ENCODE data around the gene ZNF326.

DNA sequence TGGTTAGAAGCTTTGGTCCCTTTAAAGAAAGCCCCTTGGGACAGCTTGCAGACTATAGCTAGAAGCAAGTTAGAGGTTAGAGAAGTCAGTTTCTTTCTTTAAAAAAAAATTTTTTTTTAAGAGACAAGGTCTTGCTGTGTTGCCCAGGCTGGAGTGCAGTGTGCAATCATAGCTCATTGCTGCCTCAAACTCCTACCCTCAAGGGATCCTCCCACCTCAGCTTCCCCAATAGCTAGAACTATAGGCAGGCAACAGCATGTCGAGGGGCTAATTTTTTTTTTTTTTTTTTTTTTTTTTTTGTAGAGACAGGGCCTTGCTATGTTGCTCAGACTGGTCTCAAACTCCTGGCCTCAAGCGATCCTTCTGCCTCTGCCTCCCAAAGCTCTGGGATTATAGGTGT is 44.2 kb upstream of the ZNF326 start:
- TF ChIP-seq, protein P1, sequence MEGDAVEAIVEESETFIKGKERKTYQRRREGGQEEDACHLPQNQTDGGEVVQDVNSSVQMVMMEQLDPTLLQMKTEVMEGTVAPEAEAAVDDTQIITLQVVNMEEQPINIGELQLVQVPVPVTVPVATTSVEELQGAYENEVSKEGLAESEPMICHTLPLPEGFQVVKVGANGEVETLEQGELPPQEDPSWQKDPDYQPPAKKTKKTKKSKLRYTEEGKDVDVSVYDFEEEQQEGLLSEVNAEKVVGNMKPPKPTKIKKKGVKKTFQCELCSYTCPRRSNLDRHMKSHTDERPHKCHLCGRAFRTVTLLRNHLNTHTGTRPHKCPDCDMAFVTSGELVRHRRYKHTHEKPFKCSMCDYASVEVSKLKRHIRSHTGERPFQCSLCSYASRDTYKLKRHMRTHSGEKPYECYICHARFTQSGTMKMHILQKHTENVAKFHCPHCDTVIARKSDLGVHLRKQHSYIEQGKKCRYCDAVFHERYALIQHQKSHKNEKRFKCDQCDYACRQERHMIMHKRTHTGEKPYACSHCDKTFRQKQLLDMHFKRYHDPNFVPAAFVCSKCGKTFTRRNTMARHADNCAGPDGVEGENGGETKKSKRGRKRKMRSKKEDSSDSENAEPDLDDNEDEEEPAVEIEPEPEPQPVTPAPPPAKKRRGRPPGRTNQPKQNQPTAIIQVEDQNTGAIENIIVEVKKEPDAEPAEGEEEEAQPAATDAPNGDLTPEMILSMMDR (IDR thresholded peaks at IDR 0.05), result no peak
- TF ChIP-seq POLR2A (IDR thresholded peaks at IDR 0.05) (no peak), POLR2AphosphoS5 (IDR thresholded peaks at IDR 0.05; ENCODE audit: insufficient read depth in 1 of 2, low read depth in 1 of 2) (no peak)
